Lower leg skin (tissue), 4 donors: Measurements from ENCODE around the gene C16orf89. TPM values are rescaled to one million over a fixed set of nuclear protein-coding genes. Genes with fewer than 3 reads are reported as not detected.

Source experiments
- DNase-seq, 2 donors: peaks; one replicate each; pipeline ENCODE4 v3.0.0-alpha.2; 2019; ENCODE audit warnings: low spot score in 2 of 2
- H3K4me3 ChIP-seq: fragments of 200-600 bp; sonication (generic); 2 replicates; pipeline ENCODE4 v1.5.1; 2017; ENCODE audit warnings: mild to moderate bottlenecking, low read depth; ENCODE audit not compliant: poor library complexity, severe bottlenecking
- POLR2A ChIP-seq, 2 donors: fragments of 450-650 bp; IDR thresholded peaks; one replicate each; pipeline ENCODE4 v1.6.1; 2016 to 2017; ENCODE audit warnings: antibody characterized with exemption in 2 of 2, mild to moderate bottlenecking in 1 of 2, moderate library complexity in 1 of 2
- WGBS, 2 donors: methylation state at CpG; one replicate each; pipeline ENCODE4 v1.1.5; 2018; 5-methylcytosine and 5-hydroxymethylcytosine counted together
- intact Hi-C: fragments of 100-400 bp; cut with DNase I; formaldehyde crosslinking; loops from one replicate; pipeline ENCODE4 v1.15.0; 2023; ENCODE audit warnings: low total_unique reads
- total RNA-seq, 4 donors: library from RNA; depleted of rRNA; stranded (reverse); fragments of >200 nt; gene quantifications; one replicate each; pipeline ENCODE4 v1.1.0, GENCODE V29; 2016
- TF ChIP-seq, protein P1 (sequence below), 3 donors: fragments of 450-650 bp; IDR thresholded peaks; one replicate each; pipeline ENCODE4 v1.5.1; 2016; ENCODE audit warnings: antibody characterized with exemption in 3 of 3, mild to moderate bottlenecking in 3 of 3, moderate library complexity in 2 of 3

C16orf89 gene
- total RNA-seq, 4 donors from 2014 or later = 0.12 TPM; not detected in 3

DNA sequence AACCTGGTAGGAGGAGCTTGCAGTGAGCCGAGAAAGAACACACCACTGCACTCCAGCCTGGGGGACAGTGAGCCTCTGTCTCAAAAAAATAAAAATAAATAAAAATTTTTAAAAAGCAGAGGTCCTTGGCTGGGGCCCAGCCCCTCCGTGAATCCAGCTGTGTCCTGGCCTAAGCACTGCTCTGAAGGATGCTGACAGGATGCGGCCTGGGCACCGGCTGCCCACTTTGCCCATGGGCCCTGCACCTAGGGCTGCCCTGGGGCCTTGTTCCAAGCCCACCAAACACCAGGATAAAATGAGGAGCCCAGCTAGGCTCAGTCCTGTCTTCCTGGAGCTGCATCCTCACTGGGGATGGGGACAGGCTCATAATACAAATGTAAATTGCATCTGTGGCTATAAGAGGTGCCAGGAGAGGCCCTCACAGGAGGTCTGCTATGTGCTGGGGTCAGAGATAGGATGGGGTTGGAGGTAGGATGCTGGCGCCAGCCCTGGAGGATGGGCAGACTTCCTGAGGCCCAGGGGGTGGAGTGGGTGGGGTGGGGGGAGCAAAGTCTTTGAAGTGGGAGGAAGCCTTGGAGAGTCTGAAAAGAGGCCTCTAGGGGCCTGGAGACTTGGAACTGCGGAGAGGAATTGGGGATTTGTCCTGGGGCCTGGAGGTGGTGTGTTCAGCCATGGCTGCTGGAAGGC is 6.2 kb downstream of the C16orf89 start:
- H3K4me3 ChIP-seq = no peak overlapping the region
- no peak for DNase-seq
- WGBS, 2 donors = 79 to 87% methylated on average over 6 of the region's 6 CpGs
- intact Hi-C loops = no loop called here
- TF ChIP-seq, protein P1, sequence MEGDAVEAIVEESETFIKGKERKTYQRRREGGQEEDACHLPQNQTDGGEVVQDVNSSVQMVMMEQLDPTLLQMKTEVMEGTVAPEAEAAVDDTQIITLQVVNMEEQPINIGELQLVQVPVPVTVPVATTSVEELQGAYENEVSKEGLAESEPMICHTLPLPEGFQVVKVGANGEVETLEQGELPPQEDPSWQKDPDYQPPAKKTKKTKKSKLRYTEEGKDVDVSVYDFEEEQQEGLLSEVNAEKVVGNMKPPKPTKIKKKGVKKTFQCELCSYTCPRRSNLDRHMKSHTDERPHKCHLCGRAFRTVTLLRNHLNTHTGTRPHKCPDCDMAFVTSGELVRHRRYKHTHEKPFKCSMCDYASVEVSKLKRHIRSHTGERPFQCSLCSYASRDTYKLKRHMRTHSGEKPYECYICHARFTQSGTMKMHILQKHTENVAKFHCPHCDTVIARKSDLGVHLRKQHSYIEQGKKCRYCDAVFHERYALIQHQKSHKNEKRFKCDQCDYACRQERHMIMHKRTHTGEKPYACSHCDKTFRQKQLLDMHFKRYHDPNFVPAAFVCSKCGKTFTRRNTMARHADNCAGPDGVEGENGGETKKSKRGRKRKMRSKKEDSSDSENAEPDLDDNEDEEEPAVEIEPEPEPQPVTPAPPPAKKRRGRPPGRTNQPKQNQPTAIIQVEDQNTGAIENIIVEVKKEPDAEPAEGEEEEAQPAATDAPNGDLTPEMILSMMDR (IDR thresholded peaks at IDR 0.05) = no peak
- TF ChIP-seq POLR2A (IDR thresholded peaks at IDR 0.05) = no peak

DNA sequence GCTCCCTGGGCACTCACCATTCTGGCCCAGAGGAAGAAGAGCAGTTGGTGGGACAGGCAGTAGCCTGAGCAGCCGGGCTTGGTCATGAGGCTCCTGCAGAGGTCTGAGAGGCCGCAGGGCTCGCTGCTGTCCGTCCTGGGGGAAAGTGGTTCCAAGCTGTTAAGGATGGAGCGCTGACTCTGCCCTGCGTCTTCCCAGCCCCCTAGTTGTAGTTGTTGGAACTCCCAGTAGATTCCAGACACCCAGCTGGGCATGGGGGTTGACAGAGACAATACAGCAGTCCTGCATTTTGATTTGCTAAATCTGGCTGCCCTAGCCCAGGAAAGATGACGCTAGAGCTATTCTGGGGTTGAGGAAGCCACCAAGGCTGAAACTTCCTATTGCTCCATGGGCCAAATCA is 7.3 kb downstream of the C16orf89 start:
- intact Hi-C loops = no loop called here
- WGBS, 2 donors = 49 to 72% methylated on average over 4 to 7 of the region's 7 CpGs
- H3K4me3 ChIP-seq = no peak overlapping the region
- no peak for DNase-seq
- TF ChIP-seq, protein P1 (IDR thresholded peaks at IDR 0.05) = no peak
- no peak for TF ChIP-seq POLR2A (IDR thresholded peaks at IDR 0.05)

DNA sequence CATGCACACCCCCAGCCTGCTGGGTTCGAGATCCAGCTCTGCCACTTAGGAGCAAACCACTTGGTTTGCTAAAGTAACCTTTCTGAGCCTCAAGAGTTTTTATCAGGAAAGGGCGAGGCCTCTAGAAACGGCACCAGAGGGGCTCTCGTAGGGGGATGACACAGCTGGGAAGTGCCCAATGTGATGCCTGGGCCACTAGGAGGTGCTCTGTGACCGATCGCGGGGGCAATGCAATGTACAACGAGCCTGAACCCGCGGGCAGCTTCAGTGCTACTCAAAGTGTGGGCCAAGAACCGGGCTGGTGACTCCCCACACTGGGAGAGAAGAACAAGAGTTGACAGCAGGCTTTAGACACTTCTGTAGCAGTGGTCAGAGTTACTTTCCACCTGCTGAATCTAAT is 9.4 kb downstream of the C16orf89 start:
- WGBS, 2 donors = 14 to 16% methylated on average over 9 to 11 of the region's 11 CpGs
- intact Hi-C loops = no loop called here
- H3K4me3 ChIP-seq = no peak overlapping the region
- TF ChIP-seq POLR2A (IDR thresholded peaks at IDR 0.05) = no peak
- TF ChIP-seq, protein P1 (IDR thresholded peaks at IDR 0.05) = no peak
- no peak for DNase-seq

DNA sequence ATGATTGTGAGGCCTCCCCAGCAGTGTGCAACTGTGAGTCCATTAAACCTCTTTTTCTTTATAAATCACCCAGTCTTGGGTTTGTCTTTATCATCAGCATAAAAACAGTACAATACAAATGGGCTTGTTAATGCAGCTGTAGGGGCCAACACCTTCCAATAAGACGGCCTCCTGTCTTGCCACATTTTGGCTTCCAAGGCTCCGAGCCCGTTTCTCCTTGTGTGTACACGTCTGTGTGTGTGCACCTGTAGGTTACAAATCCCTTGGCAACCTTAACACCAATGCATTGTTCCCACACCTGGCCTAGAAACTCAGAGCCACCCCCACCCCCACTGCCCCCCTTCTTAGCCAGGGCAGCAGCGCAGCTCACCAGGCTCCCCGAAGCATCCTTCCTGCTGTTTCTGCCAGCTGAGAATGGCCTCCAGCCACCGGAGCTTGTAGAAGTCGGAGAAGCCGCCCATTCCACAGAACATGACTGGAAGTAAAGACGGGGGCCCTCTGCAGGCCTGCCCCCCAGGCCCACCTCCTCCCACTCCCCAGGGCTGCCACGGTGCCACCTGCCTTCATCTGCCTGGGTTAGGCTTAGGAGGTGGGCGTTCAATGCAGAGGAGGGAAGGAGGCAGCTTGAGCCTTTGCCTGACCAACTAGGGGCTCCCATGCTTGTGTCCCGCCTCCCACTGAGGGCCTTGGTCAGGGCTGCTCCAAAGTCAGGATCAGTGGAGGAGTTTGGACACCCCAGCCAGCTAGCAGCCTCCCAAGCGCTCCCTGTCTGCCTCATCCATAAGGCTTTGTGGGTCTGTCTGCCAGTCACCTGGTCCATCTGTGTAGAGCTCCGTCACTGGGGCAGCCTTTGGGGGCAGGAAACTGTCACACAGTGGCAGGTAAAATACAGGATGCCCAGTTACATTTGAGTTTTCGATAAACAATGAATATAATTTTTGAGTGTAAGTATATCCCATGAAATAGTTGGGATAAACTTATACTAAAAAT is 10.6 kb downstream of the C16orf89 start:
- DNase-seq = no peak
- H3K4me3 ChIP-seq = no peak overlapping the region
- TF ChIP-seq POLR2A (IDR thresholded peaks at IDR 0.05) = no peak
- TF ChIP-seq, protein P1 (IDR thresholded peaks at IDR 0.05) = no peak
- intact Hi-C loops = no loop called here
- 64 to 67% methylated on average over 16 of the region's 16 CpGs for WGBS, 2 donors

DNA sequence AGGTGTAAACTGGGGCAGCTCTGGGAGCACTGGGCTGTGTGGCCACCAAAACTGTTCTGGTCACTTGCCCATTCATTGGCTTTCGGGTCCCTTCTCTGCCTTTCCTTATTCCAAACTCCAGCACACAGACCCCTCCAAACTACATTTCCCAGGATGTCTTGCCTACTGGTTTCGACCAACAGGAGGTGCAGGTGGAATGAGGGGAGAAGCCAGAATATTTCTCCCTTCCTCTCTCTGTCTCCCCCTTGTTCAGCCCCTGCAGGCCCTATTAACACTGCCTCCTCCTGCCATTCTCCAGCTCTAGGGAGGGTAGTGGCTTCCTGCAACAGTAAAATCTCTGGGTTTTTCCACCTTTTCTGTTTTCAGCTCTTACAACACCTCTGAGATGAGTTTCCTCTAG is 18.8 kb downstream of the C16orf89 start:
- TF ChIP-seq, protein P1 (IDR thresholded peaks at IDR 0.05) = no peak
- no peak for TF ChIP-seq POLR2A (IDR thresholded peaks at IDR 0.05)
- no peak for DNase-seq
- intact Hi-C loops = no loop called here
- 79 to 85% methylated on average over 2 of the region's 2 CpGs for WGBS, 2 donors
- no peak overlapping the region for H3K4me3 ChIP-seq
